Erythroblast (primary cell): Measurements from ENCODE around the gene MAMDC2.

Experiments used
- DNase-seq, 2 experiments: peaks; one replicate each; lab custom pipeline; 2025; lab: John Stamatoyannopoulos, UW
- GATA1 ChIP-seq: IDR thresholded peaks from 2 replicates; pipeline ENCODE4 v1.6.1; 2011; ENCODE audit warnings: low read depth, mild to moderate bottlenecking, control low read depth, low read length, moderate library complexity
- POLR2A ChIP-seq: IDR thresholded peaks from 2 replicates; pipeline ENCODE4 v1.6.1; 2011; ENCODE audit warnings: mild to moderate bottlenecking, low read length

MAMDC2 gene

DNA sequence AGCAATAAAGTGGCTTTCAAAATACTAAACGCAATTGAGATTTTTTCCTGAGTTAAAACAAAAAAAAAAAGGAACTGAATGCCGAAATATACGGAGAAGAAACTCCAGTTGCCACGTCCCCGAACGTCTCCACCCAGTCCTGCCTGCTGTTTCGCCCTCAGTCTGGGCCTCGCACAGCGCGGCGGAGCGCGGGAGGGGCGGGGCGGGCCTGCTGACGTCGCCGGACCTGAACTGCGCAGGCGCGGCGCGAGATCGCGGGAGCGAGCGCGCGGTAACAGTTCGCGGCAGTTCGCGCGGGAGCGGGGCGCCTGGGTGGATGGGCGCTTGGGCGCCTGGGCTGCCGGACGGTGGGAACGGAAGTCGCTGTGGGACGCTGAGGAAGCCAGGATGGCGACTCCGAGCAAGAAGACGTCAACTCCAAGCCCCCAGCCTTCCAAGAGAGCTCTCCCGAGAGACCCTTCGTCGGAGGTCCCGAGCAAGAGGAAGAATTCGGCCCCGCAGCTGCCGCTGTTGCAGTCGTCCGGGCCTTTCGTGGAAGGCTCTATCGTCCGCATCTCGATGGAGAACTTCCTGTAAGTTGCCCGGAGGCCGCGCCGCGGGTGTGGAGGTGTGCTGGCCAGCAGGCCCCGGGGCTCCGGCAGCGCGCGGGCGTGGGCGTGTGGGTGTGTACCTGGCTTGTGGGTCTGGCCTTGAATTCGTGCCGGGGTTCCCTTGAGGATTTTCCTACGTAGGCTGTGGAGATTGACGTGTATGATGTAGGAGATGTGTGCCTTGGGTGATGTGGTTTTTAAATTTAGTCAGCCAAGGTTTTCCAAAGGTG, 215.3 kb downstream of the MAMDC2 start, which contains the start of gene SMC5:
Gene SMC5 (plus strand): TSS at position 287 of the 820 bp plus-strand sequence. CDS start 101 bp downstream, at position 388.
- peak; percentile 93 to 96 for DNase-seq
- TF ChIP-seq POLR2A = peak; percentile 98
- TF ChIP-seq GATA1 = no peak

DNA sequence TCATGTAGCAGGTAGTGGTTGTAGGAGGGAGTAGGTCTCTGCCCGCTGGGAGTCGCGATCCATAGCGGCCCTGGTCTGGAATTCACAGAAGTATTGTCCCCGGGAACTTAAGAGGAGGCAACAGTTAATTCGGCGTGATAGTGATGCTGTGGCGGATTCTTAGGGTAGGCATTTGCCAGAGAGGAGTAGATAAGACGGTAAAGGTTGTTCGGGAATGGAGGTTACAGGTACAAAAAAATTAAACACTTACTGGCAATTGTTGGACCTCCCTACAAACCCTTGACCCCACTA, 215.8 kb downstream of the MAMDC2 start:
- DNase-seq = no peak
- no peak for TF ChIP-seq POLR2A
- TF ChIP-seq GATA1 = no peak

DNA sequence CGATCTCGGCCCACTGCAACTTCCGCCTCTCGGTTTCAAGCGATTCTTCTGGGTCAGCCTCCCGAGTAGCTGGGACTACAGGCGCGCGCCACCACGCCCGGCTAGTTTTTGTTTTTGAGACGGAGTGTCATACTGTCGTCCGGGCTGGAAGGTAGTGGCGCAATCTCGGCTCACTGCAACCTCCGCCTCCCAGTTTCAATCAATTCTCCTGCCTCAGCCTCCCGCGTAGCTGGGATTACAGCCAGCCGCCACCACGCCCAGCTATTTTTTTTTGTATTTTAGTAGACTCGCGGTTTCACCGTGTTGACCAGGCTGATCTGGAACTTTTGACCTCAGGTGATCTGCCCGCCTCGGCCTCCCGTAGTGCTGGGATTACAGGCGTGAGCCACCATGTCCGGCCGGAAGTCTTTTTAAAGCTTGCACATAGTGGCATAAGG, 216.4 kb downstream of the MAMDC2 start:
- no peak for TF ChIP-seq GATA1
- TF ChIP-seq POLR2A = no peak
- DNase-seq = peak; percentile 16 to 25

DNA sequence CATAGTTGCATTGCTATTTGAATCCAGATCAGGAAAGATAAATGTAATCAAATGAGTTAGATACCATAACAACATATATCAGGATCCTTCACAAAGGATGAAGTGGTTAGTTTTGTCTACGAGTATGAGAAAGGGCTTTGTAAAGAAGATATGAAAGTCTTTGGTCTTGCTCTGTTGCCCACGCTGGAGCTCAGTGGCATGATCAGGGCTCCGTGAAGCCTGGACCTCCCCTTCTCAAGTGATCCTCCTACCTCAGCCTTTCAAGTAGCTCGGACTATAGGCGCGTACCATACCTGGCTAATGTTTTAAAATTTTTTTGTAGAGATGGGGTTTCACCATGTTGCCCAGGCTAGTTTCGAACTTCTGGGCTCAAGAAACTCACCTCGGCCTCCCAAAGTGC, 217.0 kb downstream of the MAMDC2 start:
- no peak for DNase-seq
- no peak for TF ChIP-seq GATA1
- TF ChIP-seq POLR2A = no peak

DNA sequence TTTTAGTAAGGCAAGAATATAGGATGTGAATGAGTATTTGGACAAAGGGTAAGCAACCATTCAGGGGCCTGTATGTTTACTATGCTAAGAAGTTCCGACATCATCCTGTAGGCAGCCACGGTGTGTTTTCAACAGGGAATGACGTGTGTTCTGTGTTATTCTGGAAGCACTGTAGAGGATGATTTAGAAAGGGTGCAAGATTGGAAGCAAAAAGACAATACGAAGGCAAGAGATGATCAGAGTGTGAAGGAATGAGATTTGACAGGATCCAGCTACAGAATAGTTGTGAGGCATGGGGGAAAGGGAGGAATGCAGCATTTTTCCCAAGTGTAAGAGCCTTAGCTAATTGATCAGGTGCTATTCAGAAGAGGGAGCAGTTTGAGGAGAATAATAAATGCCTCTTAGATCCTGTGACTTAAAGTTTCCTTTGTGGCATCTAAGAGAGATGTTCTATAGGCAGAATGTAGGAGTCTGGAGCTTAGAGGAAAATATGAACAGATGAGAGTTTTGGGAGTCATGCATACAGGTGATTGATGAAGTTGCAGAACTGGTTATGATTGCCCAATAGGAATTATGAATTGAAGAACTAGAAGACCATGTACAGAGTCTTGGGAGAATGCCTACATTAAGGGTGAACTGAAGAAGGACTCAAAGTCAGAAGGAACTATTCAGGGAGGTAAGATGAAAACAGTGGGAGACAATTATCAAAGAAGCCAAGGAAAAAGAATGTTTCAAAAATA, 217.7 kb downstream of the MAMDC2 start:
- no peak for DNase-seq
- no peak for TF ChIP-seq GATA1
- TF ChIP-seq POLR2A = no peak

DNA sequence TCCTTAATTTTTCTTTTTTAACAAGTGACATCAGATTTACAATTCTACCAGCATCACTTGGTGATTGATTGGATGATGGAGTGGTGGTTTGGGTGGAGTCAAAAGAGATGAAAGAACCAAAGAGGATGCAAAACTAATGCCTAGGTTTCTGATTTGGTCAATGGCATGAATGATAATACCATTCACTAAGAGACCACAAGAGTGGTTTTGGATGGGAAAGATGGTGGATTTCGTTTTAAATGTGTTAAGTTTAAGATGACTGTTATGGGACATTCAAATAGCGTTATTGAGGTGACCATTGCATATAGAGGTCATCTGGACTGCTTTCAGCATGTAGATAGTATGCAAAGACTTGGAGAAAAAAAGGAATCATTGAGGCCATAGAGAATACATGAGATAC, 218.7 kb downstream of the MAMDC2 start:
- no peak for TF ChIP-seq GATA1
- TF ChIP-seq POLR2A = no peak
- DNase-seq = no peak

DNA sequence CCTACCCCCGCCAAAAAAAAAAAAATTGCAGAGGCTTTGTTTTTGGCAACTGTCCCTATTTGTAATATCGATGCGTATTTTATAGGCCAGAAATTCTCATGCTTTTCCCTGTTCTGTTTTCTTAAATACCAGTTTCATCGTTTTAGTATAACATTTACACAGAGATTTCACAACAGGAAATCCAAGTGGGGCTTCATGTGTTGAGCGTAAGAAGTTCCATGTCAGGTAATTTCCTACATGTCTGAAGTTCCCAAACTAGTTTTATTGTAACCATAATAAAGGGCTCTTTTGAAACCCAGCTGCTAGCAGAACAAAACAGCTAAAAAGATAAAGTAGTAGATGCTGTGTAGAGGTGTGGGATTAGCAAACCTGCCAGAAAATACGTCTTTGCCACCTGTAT, 219.3 kb downstream of the MAMDC2 start:
- no peak for DNase-seq
- no peak for TF ChIP-seq GATA1
- TF ChIP-seq POLR2A = no peak

DNA sequence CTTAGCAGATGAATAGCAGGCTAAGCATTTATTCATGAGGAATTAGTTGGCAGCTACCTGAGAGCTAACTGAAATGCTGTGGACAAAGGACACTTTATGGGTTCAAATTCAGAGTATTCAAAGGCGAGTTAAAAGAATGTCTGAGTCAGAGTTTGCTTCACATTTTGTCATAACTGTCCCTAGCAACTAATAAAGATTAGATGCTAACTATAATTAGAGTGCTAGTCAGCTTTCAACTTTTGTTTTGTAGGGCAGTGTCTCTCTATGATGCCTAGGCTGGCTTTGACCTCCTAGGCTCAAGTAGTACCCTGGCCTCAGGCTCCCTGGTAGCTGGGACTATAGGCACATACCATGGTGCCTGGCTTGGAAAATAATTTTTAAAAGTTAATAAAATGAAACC, 219.8 kb downstream of the MAMDC2 start:
- TF ChIP-seq POLR2A = no peak
- no peak for TF ChIP-seq GATA1
- peak in 1 of 2 experiments; percentile 8 for DNase-seq
